ENCODE results near the gene ZNF561. TPM values are rescaled to one million over a fixed set of nuclear protein-coding genes. Genes with fewer than 3 reads are reported as not detected.

Gene ZNF561
- total and polyA plus RNA-seq, 2 experiments from 2014 or later, result 16.0 to 24.8 TPM

DNA sequence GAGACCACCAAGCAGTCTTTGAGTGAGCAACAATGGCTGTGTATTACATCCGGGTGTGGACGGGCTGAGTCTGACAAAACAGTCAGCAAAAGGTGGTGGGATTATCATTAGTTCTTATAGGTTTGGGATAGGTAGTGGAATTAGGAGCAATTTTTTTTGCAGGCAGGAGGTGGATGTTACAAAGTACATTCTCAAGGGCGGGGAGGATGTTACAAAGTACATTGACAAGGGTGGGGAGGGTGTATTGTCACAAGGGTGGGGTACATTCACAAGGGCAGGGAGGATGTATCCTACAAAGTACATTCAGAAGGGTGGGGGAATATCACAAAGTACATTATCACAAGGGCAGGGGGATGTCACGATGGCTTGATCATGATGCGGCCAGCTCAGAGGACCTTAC, 15.0 kb upstream of the ZNF561 start:
- no peaks in the 10 kb centered on the region for H3K79me2 ChIP-seq (ENCODE audit: insufficient read depth)
- in situ Hi-C loops (cut with MboI), result no loop called here
- H3K27me3 ChIP-seq (replicated peaks; ENCODE audit: insufficient read depth), result no peaks in the 10 kb centered on the region
- WGBS, 2 experiments (ENCODE audit: low coverage in 1 of 2, low lambda C conversion rate in 2 of 2, missing lambda C conversion rate in 2 of 2), result 91 to 93% methylated on average over 5 of the region's 5 CpGs
- no peaks in the 10 kb centered on the region for H3K4me1 ChIP-seq (ENCODE audit: insufficient read depth)
- H3K9ac ChIP-seq, result no peak overlapping the region
- TF ChIP-seq EZH2phosphoT487 (IDR thresholded peaks at IDR 0.05; ENCODE audit: insufficient read depth, low read depth) (no peak), EZH2 (IDR thresholded peaks at IDR 0.05; ENCODE audit: insufficient read depth, poor library complexity, severe bottlenecking) (no peak)
- no peak overlapping the region for H3K4me3 ChIP-seq
- H3K27ac ChIP-seq, result no peak overlapping the region
- no peaks in the 10 kb centered on the region for H4K20me1 ChIP-seq (ENCODE audit: insufficient read depth)
- H3K36me3 ChIP-seq (ENCODE audit: low read depth), result no peaks in the 10 kb centered on the region
- no peaks in the 10 kb centered on the region for H3K9me3 ChIP-seq (ENCODE audit: low read depth)
- no peaks in the 10 kb centered on the region for H3K9me2 ChIP-seq (ENCODE audit: insufficient read depth)
- H3K4me2 ChIP-seq (ENCODE audit: unreplicated experiment), result no peak overlapping the region
- H2AFZ ChIP-seq, result no peak overlapping the region
- DNase-seq, result no peak
- no peaks in the 10 kb centered on the region for H3F3A ChIP-seq (ENCODE audit: insufficient read depth)

DNA sequence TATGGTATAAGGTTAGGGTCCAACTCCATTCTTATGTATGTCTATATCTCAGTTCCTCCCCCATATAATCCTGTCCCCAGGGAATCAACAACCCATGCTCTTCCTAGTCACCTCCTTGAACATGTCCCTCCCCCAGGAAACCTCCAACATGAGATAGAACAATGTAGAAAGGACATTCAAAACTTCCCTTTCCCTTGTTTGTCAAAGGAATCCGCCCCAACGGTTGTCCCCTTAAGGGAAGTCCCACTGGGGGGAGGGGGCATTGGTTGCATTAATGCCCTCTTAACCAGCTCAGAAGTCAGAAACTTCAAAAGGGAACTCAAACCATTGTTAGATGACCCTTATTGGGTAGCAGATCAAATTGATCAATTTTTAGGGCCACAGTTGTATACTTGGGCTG, 6.8 kb upstream of the ZNF561 start:
- Histone ChIP-seq H2AFZ (no peak overlapping the region), H3K27ac (no peak overlapping the region), H3K27me3 (replicated peaks; ENCODE audit: insufficient read depth) (no peaks in the 10 kb centered on the region), H4K20me1 (ENCODE audit: insufficient read depth) (no peaks in the 10 kb centered on the region), H3F3A (ENCODE audit: insufficient read depth) (no peaks in the 10 kb centered on the region; the same call in 1 of the 2 replicates), H3K4me1 (ENCODE audit: insufficient read depth) (no peaks in the 10 kb centered on the region), H3K4me2 (ENCODE audit: unreplicated experiment) (no peak overlapping the region), H3K9me2 (ENCODE audit: insufficient read depth) (no peaks in the 10 kb centered on the region), H3K4me3 (no peak overlapping the region), H3K9me3 (ENCODE audit: low read depth) (no peaks in the 10 kb centered on the region), H3K79me2 (ENCODE audit: insufficient read depth) (0 out of 2 replicates have a peak, but pooled peaks cover 3% of the 10 kb centered on the region), H3K36me3 (ENCODE audit: low read depth) (no peaks in the 10 kb centered on the region), H3K9ac (no peak overlapping the region)
- WGBS, 2 experiments (ENCODE audit: low coverage in 1 of 2, low lambda C conversion rate in 2 of 2, missing lambda C conversion rate in 2 of 2), result 77 to 91% methylated on average over 2 of the region's 2 CpGs
- DNase-seq, result no peak
- in situ Hi-C loops (cut with MboI), result loop anchor here (10.0 kb wide), 1 partner anchor 157 kb away; no protein-coding TSS in a partner anchor
- TF ChIP-seq EZH2phosphoT487 (IDR thresholded peaks at IDR 0.05; ENCODE audit: insufficient read depth, low read depth) (no peak), EZH2 (IDR thresholded peaks at IDR 0.05; ENCODE audit: insufficient read depth, poor library complexity, severe bottlenecking) (no peak)

DNA sequence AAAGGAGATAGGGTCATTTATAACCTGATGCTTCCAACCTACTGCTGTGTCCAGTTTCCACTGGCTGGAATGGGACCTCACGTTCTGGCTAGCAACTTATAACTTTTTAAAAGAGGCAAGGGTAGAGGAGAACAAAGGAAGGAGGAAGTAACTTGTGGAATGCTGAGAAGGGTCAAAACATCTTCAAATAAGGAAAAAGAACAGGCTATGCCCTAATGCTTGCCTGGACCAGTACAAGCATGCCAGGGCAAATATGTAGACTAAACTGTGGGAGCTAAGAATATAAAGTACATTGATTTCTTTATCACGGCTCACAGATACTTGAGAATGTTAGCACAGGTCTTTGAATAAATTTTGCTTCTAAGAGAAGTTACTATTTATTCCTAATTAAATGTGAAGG, 1.5 kb upstream of the ZNF561 start:
- Histone ChIP-seq H3K36me3 (ENCODE audit: low read depth) (peaks cover 11% of the 10 kb centered on the region), H3F3A (ENCODE audit: insufficient read depth) (peaks cover 9% of the 10 kb centered on the region; the same call in 1 of the 2 replicates), H3K4me2 (ENCODE audit: unreplicated experiment) (peak overlapping the region; percentile 92), H3K79me2 (ENCODE audit: insufficient read depth) (peaks cover 34% of the 10 kb centered on the region), H3K27me3 (replicated peaks; ENCODE audit: insufficient read depth) (no peaks in the 10 kb centered on the region), H3K9me3 (ENCODE audit: low read depth) (no peaks in the 10 kb centered on the region), H3K9ac (no peak overlapping the region), H2AFZ (no peak overlapping the region), H3K27ac (no peak overlapping the region), H4K20me1 (ENCODE audit: insufficient read depth) (no peaks in the 10 kb centered on the region), H3K9me2 (ENCODE audit: insufficient read depth) (no peaks in the 10 kb centered on the region), H3K4me3 (no peak overlapping the region), H3K4me1 (ENCODE audit: insufficient read depth) (0 out of 2 replicates have a peak, but pooled peaks cover 6% of the 10 kb centered on the region)
- WGBS, 2 experiments (ENCODE audit: low coverage in 1 of 2, low lambda C conversion rate in 2 of 2, missing lambda C conversion rate in 2 of 2), result 91 to 96% methylated on average over 2 of the region's 2 CpGs
- DNase-seq, result no peak
- in situ Hi-C loops (cut with MboI), result loop anchor here (10.0 kb wide), 1 partner anchor 162 kb away; no protein-coding TSS in a partner anchor
- TF ChIP-seq EZH2 (IDR thresholded peaks at IDR 0.05; ENCODE audit: insufficient read depth, poor library complexity, severe bottlenecking), result no peak
- no peak for TF ChIP-seq EZH2phosphoT487 (IDR thresholded peaks at IDR 0.05; ENCODE audit: insufficient read depth, low read depth)

DNA sequence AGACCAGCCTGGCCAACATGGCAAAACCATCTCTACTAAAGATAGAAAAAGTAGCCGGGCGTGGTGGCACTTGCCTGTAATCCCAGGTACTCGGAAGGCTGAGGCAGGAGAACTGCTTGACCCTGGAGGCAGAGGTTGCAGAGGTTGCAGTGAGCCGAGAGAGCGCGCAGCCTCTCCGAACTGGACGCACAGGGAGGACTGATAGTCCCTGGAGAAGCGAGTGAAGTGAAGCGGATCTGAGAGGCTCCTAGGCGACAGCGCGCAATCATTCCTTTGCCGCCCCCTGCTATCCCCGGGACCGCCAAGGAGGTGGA, 233 bp downstream of the ZNF561 start:
- H3K27ac ChIP-seq, result peak overlapping the region; percentile 95
- TF ChIP-seq EZH2 (IDR thresholded peaks at IDR 0.05; ENCODE audit: insufficient read depth, poor library complexity, severe bottlenecking) (no peak), EZH2phosphoT487 (IDR thresholded peaks at IDR 0.05; ENCODE audit: insufficient read depth, low read depth) (no peak)
- no peaks in the 10 kb centered on the region for H4K20me1 ChIP-seq (ENCODE audit: insufficient read depth)
- in situ Hi-C loops (cut with MboI), result loop anchor here (10.0 kb wide), 1 partner anchor 164 kb away; no protein-coding TSS in a partner anchor
- peak overlapping the region; percentile 92 for H2AFZ ChIP-seq
- H3K9ac ChIP-seq, result peak overlapping the region; percentile 93
- 2 to 4% methylated on average over 16 of the region's 16 CpGs for WGBS, 2 experiments (ENCODE audit: low coverage in 1 of 2, low lambda C conversion rate in 2 of 2, missing lambda C conversion rate in 2 of 2)
- no peak for DNase-seq
- no peaks in the 10 kb centered on the region for H3K27me3 ChIP-seq (replicated peaks; ENCODE audit: insufficient read depth)
- no peaks in the 10 kb centered on the region for H3K9me2 ChIP-seq (ENCODE audit: insufficient read depth)
- peak overlapping the region; percentile 92 for H3K4me2 ChIP-seq (ENCODE audit: unreplicated experiment)
- peak overlapping the region; percentile 98 for H3K4me3 ChIP-seq
- peaks cover 25% of the 10 kb centered on the region for H3K36me3 ChIP-seq (ENCODE audit: low read depth)
- 0 out of 2 replicates have a peak, but pooled peaks cover 6% of the 10 kb centered on the region for H3K4me1 ChIP-seq (ENCODE audit: insufficient read depth)
- peaks cover 9% of the 10 kb centered on the region; the same call in 1 of the 2 replicates for H3F3A ChIP-seq (ENCODE audit: insufficient read depth)
- no peaks in the 10 kb centered on the region for H3K9me3 ChIP-seq (ENCODE audit: low read depth)
- peaks cover 39% of the 10 kb centered on the region for H3K79me2 ChIP-seq (ENCODE audit: insufficient read depth)

DNA sequence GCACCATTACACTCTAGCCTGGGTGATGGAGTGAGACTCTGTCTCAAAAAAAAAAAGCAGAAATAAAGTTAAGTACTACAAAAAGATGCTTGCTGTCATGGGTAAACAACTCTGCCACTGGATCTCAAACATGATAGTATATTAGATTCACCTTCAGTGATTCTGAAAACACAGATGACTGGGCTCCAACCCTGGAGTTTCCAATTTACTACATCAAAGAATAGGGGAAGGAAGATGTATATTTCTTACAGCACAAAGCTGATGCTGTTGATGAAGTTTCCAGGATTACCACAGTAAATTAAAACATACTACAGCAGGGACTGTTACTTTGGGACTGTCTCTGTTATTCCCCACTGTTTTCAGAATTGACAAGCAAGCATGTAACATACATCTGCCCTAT, 5.2 kb downstream of the ZNF561 start:
- H3K9me3 ChIP-seq (ENCODE audit: low read depth), result no peaks in the 10 kb centered on the region
- H3K9me2 ChIP-seq (ENCODE audit: insufficient read depth), result no peaks in the 10 kb centered on the region
- no peak for DNase-seq
- peaks cover 38% of the 10 kb centered on the region for H3K79me2 ChIP-seq (ENCODE audit: insufficient read depth)
- 0 out of 2 replicates have a peak, but pooled peaks cover 6% of the 10 kb centered on the region for H3K4me1 ChIP-seq (ENCODE audit: insufficient read depth)
- H4K20me1 ChIP-seq (ENCODE audit: insufficient read depth), result no peaks in the 10 kb centered on the region
- H3K9ac ChIP-seq, result no peak overlapping the region
- H3K36me3 ChIP-seq (ENCODE audit: low read depth), result peaks cover 72% of the 10 kb centered on the region
- in situ Hi-C loops (cut with MboI), result no loop called here
- H3K27ac ChIP-seq, result no peak overlapping the region
- no peak overlapping the region for H2AFZ ChIP-seq
- TF ChIP-seq EZH2phosphoT487 (IDR thresholded peaks at IDR 0.05; ENCODE audit: insufficient read depth, low read depth), result no peak
- TF ChIP-seq EZH2 (IDR thresholded peaks at IDR 0.05; ENCODE audit: insufficient read depth, poor library complexity, severe bottlenecking), result no peak
- H3K4me3 ChIP-seq, result no peak overlapping the region
- no peaks in the 10 kb centered on the region for H3F3A ChIP-seq (ENCODE audit: insufficient read depth)
- H3K4me2 ChIP-seq (ENCODE audit: unreplicated experiment), result no peak overlapping the region
- no peaks in the 10 kb centered on the region for H3K27me3 ChIP-seq (replicated peaks; ENCODE audit: insufficient read depth)
